Activated naive CD8-positive, alpha-beta T cell treated with anti-CD3 and anti-CD28 coated beads, Interleukin-2, amount 50 U/mL, for 24 hours (primary cell): ENCODE results near the gene OR51I1.

Experiments
- ATAC-seq: fragments of 150-1000 bp; cut with Tn5 transposase; one replicate; pipeline ENCODE4 v1.10.0; 2021
- DNase-seq: peaks from one replicate; pipeline ENCODE4 v3.0.0; 2021
- H3K27ac Mint-ChIP-seq: one replicate; pipeline ENCODE4 v1.8.0; 2021; ENCODE audit warnings: mild to moderate bottlenecking, mixed read lengths
- H3K27me3 Mint-ChIP-seq: one replicate; pipeline ENCODE4 v1.8.0; 2021; ENCODE audit warnings: mixed read lengths
- H3K36me3 Mint-ChIP-seq: one replicate; pipeline ENCODE4 v1.8.0; 2021; ENCODE audit warnings: low read depth, mixed read lengths
- H3K4me1 Mint-ChIP-seq: one replicate; pipeline ENCODE4 v1.8.0; 2021; ENCODE audit warnings: mixed read lengths
- H3K4me3 Mint-ChIP-seq: one replicate; pipeline ENCODE4 v1.8.0; 2021; ENCODE audit warnings: mild to moderate bottlenecking, moderate library complexity, mixed read lengths
- H3K9me3 Mint-ChIP-seq: one replicate; pipeline ENCODE4 v1.8.0; 2021; ENCODE audit warnings: mixed read lengths

OR51I1 gene

DNA sequence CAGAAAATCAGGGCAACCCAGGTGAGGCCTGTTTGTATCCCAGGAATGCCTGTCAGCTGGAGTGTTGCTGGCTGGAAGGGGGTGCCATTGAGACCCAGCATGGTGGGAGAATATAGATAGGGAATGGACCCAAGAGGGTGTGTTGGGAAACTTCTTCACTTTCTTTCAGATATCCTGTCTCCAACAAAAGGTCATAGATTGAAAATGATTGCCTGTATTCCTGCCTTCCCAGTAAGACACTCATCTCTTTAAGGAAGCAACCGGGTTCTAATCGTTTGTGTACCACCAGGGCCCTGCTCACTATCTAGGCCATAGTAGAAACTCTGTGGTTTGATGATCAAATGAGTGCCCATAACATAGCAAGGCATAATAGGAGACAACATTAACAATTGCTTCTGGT lies at the start of gene OR51I1:
Gene OR51I1, minus strand, starts transcription at position 101 of the 400 bp plus-strand sequence. Its CDS starts 0 bp downstream, at position 101.
- Mint-ChIP-seq H3K27ac (no peak within 1 kb of the TSS), H3K36me3 (no peaks in the 10 kb centered on the region), H3K9me3 (no peaks in the 10 kb centered on the region), H3K4me1 (no peaks in the 10 kb centered on the region), H3K27me3 (peaks cover 3% of the 10 kb centered on the region), H3K4me3 (no peak within 1 kb of the TSS)
- no peak for ATAC-seq
- DNase-seq, result no peak

GRCh38 chr11:5489576-5490357 lies 48.5 kb upstream of the OR51I1 start:
- H3K4me3 Mint-ChIP-seq, result no peak overlapping the region
- no peaks in the 10 kb centered on the region for H3K36me3 Mint-ChIP-seq
- ATAC-seq, result no peak
- no peak overlapping the region for H3K27ac Mint-ChIP-seq
- H3K9me3 Mint-ChIP-seq, result no peaks in the 10 kb centered on the region
- H3K27me3 Mint-ChIP-seq, result peaks cover 16% of the 10 kb centered on the region
- peaks cover 5% of the 10 kb centered on the region for H3K4me1 Mint-ChIP-seq
- no peak for DNase-seq

GRCh38 chr11:5488798-5489399 lies 47.6 kb upstream of the OR51I1 start:
- Mint-ChIP-seq H3K4me3 (no peak overlapping the region), H3K4me1 (peaks cover 5% of the 10 kb centered on the region), H3K9me3 (no peaks in the 10 kb centered on the region), H3K27me3 (peaks cover 15% of the 10 kb centered on the region), H3K36me3 (no peaks in the 10 kb centered on the region), H3K27ac (no peak overlapping the region)
- ATAC-seq (no peak), DNase-seq (no peak)

DNA sequence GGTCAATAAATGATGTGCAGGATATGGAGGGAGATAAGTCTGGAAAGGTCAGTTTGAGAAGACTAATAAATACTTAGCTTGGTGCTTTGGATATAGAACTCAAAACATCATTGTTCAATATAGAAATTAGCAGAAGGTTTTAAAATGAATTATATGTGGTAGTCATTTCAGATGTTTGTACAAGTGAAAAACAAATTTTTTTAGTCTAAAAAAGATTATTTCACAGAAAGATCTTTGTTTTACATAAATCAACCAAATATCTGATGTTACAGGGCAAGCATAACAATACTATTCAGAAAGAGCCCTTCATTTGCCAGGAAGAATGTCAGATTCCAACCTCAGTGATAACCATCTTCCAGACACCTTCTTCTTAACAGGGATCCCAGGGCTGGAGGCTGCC lies 47.1 kb upstream of the OR51I1 start, which contains the start of gene OR52D1:
Gene OR52D1, plus strand, starts transcription at position 301 of the 400 bp plus-strand sequence. Its CDS starts 22 bp downstream, at position 323.
- DNase-seq, result no peak
- H3K4me1 Mint-ChIP-seq, result peaks cover 5% of the 10 kb centered on the region
- no peak within 1 kb of the TSS for H3K4me3 Mint-ChIP-seq
- peaks cover 19% of the 10 kb centered on the region for H3K27me3 Mint-ChIP-seq
- no peak within 1 kb of the TSS for H3K27ac Mint-ChIP-seq
- H3K36me3 Mint-ChIP-seq, result no peaks in the 10 kb centered on the region
- H3K9me3 Mint-ChIP-seq, result no peaks in the 10 kb centered on the region
- ATAC-seq, result no peak

GRCh38 chr11:5486421-5486820 lies 45.1 kb upstream of the OR51I1 start:
- Mint-ChIP-seq H3K9me3 (no peaks in the 10 kb centered on the region), H3K27ac (no peak overlapping the region), H3K36me3 (no peaks in the 10 kb centered on the region), H3K4me1 (peaks cover 5% of the 10 kb centered on the region), H3K4me3 (no peak overlapping the region), H3K27me3 (peaks cover 14% of the 10 kb centered on the region)
- ATAC-seq (peak; percentile 93), DNase-seq (peak; percentile 10)

DNA sequence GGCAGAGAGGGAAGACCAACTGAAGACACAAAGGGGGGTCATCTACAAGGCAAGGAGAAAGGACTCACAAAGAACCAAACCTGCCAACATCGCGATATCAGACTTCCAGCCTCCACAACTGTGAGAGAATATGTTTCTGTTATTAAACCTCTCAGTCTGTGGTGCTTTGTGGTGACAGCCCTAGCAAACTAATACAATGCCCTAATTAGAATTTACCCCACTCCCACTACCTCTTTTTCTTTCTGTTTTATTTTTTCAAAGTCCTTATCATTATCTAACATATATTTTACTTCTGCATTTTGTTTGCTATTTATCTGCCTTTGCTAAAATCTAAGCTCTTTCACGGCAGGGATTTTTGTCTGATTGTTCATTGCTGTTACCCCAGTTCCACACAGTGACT lies 44.7 kb upstream of the OR51I1 start:
- ATAC-seq (no peak), DNase-seq (no peak)
- Mint-ChIP-seq H3K9me3 (no peaks in the 10 kb centered on the region), H3K36me3 (no peaks in the 10 kb centered on the region), H3K4me1 (peaks cover 5% of the 10 kb centered on the region), H3K27ac (no peak overlapping the region), H3K4me3 (no peak overlapping the region), H3K27me3 (peaks cover 11% of the 10 kb centered on the region)

- Mint-ChIP-seq H3K4me1 (peaks cover 2% of the 10 kb centered on the region), H3K4me3 (no peak overlapping the region), H3K27me3 (peaks cover 13% of the 10 kb centered on the region), H3K36me3 (no peaks in the 10 kb centered on the region), H3K9me3 (no peaks in the 10 kb centered on the region), H3K27ac (no peak overlapping the region)
- DNase-seq (peak; percentile 36), ATAC-seq (no peak)
Measured at GRCh38 chr11:5476186-5476819, 35.0 kb upstream of the OR51I1 start.

DNA sequence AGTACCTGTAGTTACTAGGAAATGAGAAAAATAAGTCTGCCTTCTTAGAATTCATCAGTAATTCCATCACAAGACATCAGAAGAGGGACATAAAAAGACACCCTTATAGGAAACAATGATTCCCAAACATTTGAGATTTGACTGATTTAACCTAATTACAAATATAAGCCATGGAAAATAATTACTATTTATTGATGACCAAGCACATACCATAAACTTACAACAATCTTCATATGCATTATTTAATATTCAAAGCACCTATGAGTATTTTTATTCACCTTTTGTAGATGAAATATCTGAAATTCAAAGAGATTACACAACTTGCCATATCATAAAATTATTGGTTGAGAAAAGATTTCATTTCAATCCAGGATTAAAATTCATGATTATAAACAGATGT lies 32.6 kb upstream of the OR51I1 start:
- DNase-seq (no peak), ATAC-seq (no peak)
- Mint-ChIP-seq H3K4me1 (peaks cover 2% of the 10 kb centered on the region), H3K9me3 (no peaks in the 10 kb centered on the region), H3K36me3 (no peaks in the 10 kb centered on the region), H3K4me3 (no peak overlapping the region), H3K27ac (no peak overlapping the region), H3K27me3 (peaks cover 15% of the 10 kb centered on the region)

- H3K27ac Mint-ChIP-seq, result no peak overlapping the region
- no peaks in the 10 kb centered on the region for H3K4me1 Mint-ChIP-seq
- ATAC-seq, result no peak
- H3K4me3 Mint-ChIP-seq, result no peak overlapping the region
- DNase-seq, result no peak
- H3K27me3 Mint-ChIP-seq, result peaks cover 4% of the 10 kb centered on the region
- no peaks in the 10 kb centered on the region for H3K9me3 Mint-ChIP-seq
- no peaks in the 10 kb centered on the region for H3K36me3 Mint-ChIP-seq
Measured at GRCh38 chr11:5467527-5467926, 26.2 kb upstream of the OR51I1 start.

DNA sequence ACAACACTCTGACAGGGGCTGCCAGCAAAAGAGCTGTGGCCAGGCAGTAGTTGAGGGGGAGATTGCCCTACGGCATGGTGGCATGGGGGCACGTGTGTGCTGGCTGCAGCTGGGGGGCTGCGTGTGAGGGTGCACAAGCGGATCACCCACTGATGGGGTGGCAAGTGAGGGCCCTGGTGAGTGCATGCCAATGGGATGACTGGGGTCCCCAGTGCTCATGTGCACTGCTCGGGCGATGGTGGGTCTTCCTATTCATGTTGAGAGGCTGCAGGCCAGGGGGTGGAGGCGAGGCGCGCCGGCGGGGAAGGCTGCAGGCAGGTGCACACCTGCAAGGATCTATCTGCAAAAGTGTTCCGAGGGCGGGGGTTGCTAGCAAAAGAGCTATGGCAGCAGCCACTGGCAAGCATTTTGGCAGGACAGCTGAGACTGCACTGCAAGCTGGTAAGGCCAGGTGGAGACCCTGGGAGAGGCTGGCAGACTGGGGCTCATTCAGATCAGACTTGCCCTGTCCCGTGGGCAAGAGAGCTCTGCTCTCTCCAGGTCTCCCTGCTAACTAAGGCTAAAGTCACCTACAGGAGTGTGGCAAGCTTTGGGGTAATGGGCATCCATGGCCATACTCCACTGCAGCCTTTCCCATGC lies 19.8 kb upstream of the OR51I1 start:
- ATAC-seq, result no peak
- no peak overlapping the region for H3K27ac Mint-ChIP-seq
- peaks cover 6% of the 10 kb centered on the region for H3K9me3 Mint-ChIP-seq
- DNase-seq, result no peak
- H3K27me3 Mint-ChIP-seq, result peaks cover 1% of the 10 kb centered on the region
- H3K36me3 Mint-ChIP-seq, result no peaks in the 10 kb centered on the region
- H3K4me3 Mint-ChIP-seq, result no peak overlapping the region
- no peaks in the 10 kb centered on the region for H3K4me1 Mint-ChIP-seq

GRCh38 chr11:5449432-5449831 lies 8.1 kb upstream of the OR51I1 start:
- Mint-ChIP-seq H3K4me3 (no peak overlapping the region), H3K36me3 (no peaks in the 10 kb centered on the region), H3K27ac (no peak overlapping the region), H3K27me3 (no peaks in the 10 kb centered on the region), H3K9me3 (no peaks in the 10 kb centered on the region), H3K4me1 (no peaks in the 10 kb centered on the region)
- no peak for ATAC-seq
- no peak for DNase-seq

DNA sequence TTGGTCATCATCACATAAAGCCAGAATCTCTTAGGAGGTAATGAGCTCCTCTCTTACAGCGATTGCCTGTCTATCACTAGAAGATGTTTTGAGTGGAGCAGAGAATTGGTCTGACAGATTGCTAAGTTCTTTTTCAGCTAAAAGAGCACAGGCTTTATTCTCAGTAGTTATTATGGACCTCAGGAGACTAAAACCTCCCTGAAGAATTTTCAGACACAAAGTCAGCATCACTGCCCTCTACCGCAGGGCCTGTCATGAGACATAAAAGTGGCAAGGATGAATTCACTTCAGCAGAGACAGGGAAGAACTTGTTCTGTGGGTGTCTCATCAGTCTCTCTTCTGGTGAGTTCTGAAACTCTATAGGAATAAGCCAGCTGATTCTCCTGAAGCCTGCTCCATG lies 7.7 kb upstream of the OR51I1 start, which contains the start of gene OR51I2:
Gene OR51I2, plus strand, starts transcription at position 301 of the 400 bp plus-strand sequence. CDS start 4,166 bp downstream, outside the sequence.
- ATAC-seq, result no peak
- DNase-seq, result no peak
- H3K4me1 Mint-ChIP-seq, result no peaks in the 10 kb centered on the region
- H3K36me3 Mint-ChIP-seq, result no peaks in the 10 kb centered on the region
- no peak within 1 kb of the TSS for H3K27ac Mint-ChIP-seq
- H3K4me3 Mint-ChIP-seq, result no peak within 1 kb of the TSS
- H3K27me3 Mint-ChIP-seq, result no peaks in the 10 kb centered on the region
- no peaks in the 10 kb centered on the region for H3K9me3 Mint-ChIP-seq

- no peak for ATAC-seq
- H3K36me3 Mint-ChIP-seq, result no peaks in the 10 kb centered on the region
- H3K27me3 Mint-ChIP-seq, result peaks cover 3% of the 10 kb centered on the region
- no peaks in the 10 kb centered on the region for H3K4me1 Mint-ChIP-seq
- DNase-seq, result no peak
- no peak overlapping the region for H3K4me3 Mint-ChIP-seq
- H3K27ac Mint-ChIP-seq, result no peak overlapping the region
- H3K9me3 Mint-ChIP-seq, result no peaks in the 10 kb centered on the region
Measured at GRCh38 chr11:5443835-5444393, 2.6 kb upstream of the OR51I1 start.

- DNase-seq (no peak), ATAC-seq (no peak)
- Mint-ChIP-seq H3K27ac (no peak overlapping the region), H3K9me3 (no peaks in the 10 kb centered on the region), H3K27me3 (peaks cover 17% of the 10 kb centered on the region), H3K4me1 (no peaks in the 10 kb centered on the region), H3K36me3 (no peaks in the 10 kb centered on the region), H3K4me3 (no peak overlapping the region)
Measured at GRCh38 chr11:5423131-5423530, 18.2 kb downstream of the OR51I1 start.
